Loucy (cell line): ENCODE measurements around the gene ATAD5.

Experiments used
- CTCF ChIP-seq: fragments of 200-600 bp; sonication (generic); conservative IDR thresholded peaks from 2 replicates; pipeline ENCODE4 v1.5.1; 2014; ENCODE audit warnings: mild to moderate bottlenecking, antibody characterized with exemption, low read length
- EZH2phosphoT487 ChIP-seq: fragments of 200-600 bp; IDR thresholded peaks from 2 replicates; pipeline ENCODE4 v1.6.1; 2018; ENCODE audit warnings: antibody characterized with exemption, mild to moderate bottlenecking, moderate library complexity, borderline replicate concordance

GRCh38 chr17:30824002-30824355, 7.8 kb upstream of the ATAD5 start:
- TF ChIP-seq CTCF: no peak
- no peak for TF ChIP-seq EZH2phosphoT487
